ENCODE results near the gene CEBPA. TPM values are rescaled to one million over a fixed set of nuclear protein-coding genes. Genes with fewer than 3 reads are reported as not detected.

Gene CEBPA
- total RNA-seq, 1 donor from 2014 or later: 2.0 TPM

DNA sequence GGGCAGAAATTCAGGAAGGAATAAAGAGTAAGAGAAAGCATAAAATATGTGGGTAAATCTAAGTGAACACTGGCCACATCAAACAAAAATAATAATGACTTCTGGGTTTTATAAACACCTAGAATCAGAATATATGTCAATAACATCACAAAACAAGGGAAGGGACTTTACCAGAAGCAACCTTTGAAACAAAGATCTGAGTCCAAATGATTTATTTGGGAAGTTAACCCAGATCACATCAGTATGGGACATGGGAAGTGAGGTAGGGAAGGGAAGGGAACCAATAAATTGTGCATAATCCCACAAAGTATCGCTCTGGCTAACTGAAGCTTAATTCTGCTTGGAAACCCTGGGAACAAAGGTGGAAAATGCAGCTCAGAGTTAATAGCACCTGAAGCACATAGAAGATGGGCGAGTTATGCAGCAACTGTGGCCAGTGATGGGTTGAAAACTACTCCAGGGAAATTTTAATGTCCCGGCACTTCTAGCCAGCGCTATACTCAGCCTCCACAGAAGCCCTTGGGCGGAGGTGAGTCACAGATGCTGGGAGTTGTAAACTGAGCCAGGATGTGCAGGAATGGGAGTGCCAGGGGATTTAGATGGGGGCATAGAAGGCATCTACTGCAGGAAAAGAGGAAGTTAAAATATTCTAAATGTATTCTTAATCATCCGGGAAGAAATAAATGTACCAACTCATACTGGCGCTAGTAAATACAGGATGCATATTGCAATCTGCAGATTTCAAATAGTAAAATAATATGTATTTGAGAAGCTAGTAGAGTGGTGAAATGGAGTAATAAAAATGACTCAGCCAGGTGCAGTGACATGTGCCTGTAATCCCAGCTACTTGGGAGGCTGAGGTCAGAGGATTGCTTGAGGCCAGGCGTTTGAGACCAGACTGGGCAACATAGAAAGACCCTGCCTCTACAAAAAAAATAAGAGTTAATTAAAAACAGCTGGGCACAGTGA, 37.0 kb upstream of the CEBPA start:
- H3K36me3 ChIP-seq (ENCODE audit: control insufficient read depth, insufficient read depth, low read length): no peaks in the 10 kb centered on the region
- TF ChIP-seq, protein P1, sequence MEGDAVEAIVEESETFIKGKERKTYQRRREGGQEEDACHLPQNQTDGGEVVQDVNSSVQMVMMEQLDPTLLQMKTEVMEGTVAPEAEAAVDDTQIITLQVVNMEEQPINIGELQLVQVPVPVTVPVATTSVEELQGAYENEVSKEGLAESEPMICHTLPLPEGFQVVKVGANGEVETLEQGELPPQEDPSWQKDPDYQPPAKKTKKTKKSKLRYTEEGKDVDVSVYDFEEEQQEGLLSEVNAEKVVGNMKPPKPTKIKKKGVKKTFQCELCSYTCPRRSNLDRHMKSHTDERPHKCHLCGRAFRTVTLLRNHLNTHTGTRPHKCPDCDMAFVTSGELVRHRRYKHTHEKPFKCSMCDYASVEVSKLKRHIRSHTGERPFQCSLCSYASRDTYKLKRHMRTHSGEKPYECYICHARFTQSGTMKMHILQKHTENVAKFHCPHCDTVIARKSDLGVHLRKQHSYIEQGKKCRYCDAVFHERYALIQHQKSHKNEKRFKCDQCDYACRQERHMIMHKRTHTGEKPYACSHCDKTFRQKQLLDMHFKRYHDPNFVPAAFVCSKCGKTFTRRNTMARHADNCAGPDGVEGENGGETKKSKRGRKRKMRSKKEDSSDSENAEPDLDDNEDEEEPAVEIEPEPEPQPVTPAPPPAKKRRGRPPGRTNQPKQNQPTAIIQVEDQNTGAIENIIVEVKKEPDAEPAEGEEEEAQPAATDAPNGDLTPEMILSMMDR (IDR thresholded peaks at IDR 0.05; ENCODE audit: insufficient read depth, low read length, poor library complexity, severe bottlenecking): no peak
- no peak overlapping the region for H3K4me3 ChIP-seq (ENCODE audit: low read depth, low read length)
- DNase-seq (ENCODE audit: low read depth): no peak
- H3K27me3 ChIP-seq (ENCODE audit: control insufficient read depth, insufficient read depth, low read length): no peaks in the 10 kb centered on the region

DNA sequence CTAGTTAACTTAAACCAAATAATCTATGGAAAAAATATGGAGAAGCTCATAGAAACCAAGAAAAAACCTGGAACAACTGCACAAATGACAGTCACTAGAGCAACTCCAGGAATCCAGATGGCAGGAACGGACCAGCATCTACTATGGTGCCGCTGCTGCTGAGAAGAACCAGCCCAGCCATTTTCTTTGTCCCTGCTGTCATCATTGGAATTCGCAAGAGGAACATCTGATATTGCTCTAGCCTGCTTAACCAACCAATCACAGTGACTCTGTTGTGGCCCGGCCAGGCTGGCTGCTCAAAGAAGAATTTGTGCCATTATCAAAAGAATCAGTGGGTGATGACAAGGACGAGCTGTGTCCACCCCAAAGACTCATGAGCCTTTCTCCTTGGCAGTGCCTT, 33.1 kb upstream of the CEBPA start:
- H3K27me3 ChIP-seq (ENCODE audit: control insufficient read depth, insufficient read depth, low read length): no peaks in the 10 kb centered on the region
- no peak for DNase-seq (ENCODE audit: low read depth)
- no peak overlapping the region for H3K4me3 ChIP-seq (ENCODE audit: low read depth, low read length)
- TF ChIP-seq, protein P1 (IDR thresholded peaks at IDR 0.05; ENCODE audit: insufficient read depth, low read length, poor library complexity, severe bottlenecking): no peak
- H3K36me3 ChIP-seq (ENCODE audit: control insufficient read depth, insufficient read depth, low read length): no peaks in the 10 kb centered on the region

- no peak overlapping the region for H3K4me3 ChIP-seq (ENCODE audit: low read depth, low read length)
- no peaks in the 10 kb centered on the region for H3K36me3 ChIP-seq (ENCODE audit: control insufficient read depth, insufficient read depth, low read length)
- TF ChIP-seq, protein P1 (IDR thresholded peaks at IDR 0.05; ENCODE audit: insufficient read depth, low read length, poor library complexity, severe bottlenecking): no peak
- no peak for DNase-seq (ENCODE audit: low read depth)
- H3K27me3 ChIP-seq (ENCODE audit: control insufficient read depth, insufficient read depth, low read length): no peaks in the 10 kb centered on the region
These were observed 31.9 kb upstream of the CEBPA start for GRCh38 chr19:33334271-33334670.

DNA sequence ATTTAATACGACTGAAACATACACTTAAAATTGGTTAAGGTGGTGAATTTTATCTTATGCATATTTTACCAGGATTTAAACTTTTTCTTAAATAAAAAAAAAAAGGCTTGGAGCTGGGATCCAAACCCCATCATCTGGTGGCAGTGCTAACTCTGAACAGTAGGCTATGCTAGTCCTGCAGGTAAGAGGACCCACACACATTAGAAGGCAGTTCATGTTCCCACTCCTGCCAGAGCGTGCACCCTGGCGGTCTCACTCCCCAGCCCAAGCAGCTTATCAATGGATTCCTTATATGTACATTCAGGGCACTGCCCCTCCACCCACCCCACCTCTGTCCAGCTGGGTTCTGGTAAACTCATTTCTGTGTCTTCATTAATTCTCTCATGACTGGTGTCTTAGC, 31.3 kb upstream of the CEBPA start:
- no peak overlapping the region for H3K4me3 ChIP-seq (ENCODE audit: low read depth, low read length)
- H3K36me3 ChIP-seq (ENCODE audit: control insufficient read depth, insufficient read depth, low read length): no peaks in the 10 kb centered on the region
- DNase-seq (ENCODE audit: low read depth): no peak
- TF ChIP-seq, protein P1 (IDR thresholded peaks at IDR 0.05; ENCODE audit: insufficient read depth, low read length, poor library complexity, severe bottlenecking): no peak
- H3K27me3 ChIP-seq (ENCODE audit: control insufficient read depth, insufficient read depth, low read length): no peaks in the 10 kb centered on the region

DNA sequence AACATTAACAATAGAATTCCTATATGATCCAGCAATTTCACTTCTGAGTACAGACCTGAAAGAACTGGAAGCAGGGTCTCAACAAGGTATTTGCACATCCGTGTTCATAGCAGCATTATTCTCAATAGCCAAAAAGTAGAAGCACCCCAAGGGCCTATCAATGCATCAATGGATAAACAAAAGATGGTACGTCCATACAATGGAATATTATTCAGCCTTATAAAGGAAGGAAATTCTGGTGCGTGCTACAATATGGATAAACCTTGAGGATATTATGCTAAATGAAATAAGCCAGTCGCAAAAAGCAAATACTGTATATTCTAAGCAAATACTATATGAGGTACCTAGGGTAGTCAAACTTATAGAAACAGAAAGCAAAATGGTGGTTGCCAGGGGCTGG, 30.8 kb upstream of the CEBPA start:
- no peak overlapping the region for H3K4me3 ChIP-seq (ENCODE audit: low read depth, low read length)
- H3K27me3 ChIP-seq (ENCODE audit: control insufficient read depth, insufficient read depth, low read length): no peaks in the 10 kb centered on the region
- TF ChIP-seq, protein P1 (IDR thresholded peaks at IDR 0.05; ENCODE audit: insufficient read depth, low read length, poor library complexity, severe bottlenecking): no peak
- no peaks in the 10 kb centered on the region for H3K36me3 ChIP-seq (ENCODE audit: control insufficient read depth, insufficient read depth, low read length)
- DNase-seq (ENCODE audit: low read depth): no peak
